ENCODE results near the gene CCNF.
"Not testable (repeated sequence)": the region's sequence is repeated elsewhere in the genome, so short reads cannot be mapped to it uniquely, and the experiment has no call there.

CCNF gene

DNA sequence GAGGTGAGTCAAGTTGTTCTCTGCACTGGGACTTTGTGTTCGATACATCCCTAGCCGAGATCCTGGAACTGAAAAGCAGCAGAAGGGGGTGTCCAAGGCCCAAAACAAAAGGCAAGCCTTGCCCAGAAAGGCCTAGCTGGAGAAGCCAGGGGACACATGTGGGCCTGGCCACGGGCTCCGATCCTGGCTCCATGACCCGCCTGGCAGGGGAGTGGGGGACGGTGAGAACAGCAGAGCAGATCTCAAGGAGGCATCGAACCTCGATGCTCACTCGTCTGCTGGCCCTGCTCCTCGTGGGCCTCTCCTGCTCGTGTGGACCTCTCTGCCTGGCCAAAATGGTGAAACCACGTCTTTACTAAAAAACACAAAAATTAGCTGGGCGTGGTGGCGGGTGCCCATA, 8.9 kb downstream of the CCNF start:
- TF ChIP-seq SPI1 (IDR thresholded peaks at IDR 0.05; ENCODE audit: borderline replicate concordance, low read depth): no peak
- TF ChIP-seq POLR2AphosphoS5 (IDR thresholded peaks at IDR 0.05; ENCODE audit: low read depth): no peak
- TF ChIP-seq, protein P1, sequence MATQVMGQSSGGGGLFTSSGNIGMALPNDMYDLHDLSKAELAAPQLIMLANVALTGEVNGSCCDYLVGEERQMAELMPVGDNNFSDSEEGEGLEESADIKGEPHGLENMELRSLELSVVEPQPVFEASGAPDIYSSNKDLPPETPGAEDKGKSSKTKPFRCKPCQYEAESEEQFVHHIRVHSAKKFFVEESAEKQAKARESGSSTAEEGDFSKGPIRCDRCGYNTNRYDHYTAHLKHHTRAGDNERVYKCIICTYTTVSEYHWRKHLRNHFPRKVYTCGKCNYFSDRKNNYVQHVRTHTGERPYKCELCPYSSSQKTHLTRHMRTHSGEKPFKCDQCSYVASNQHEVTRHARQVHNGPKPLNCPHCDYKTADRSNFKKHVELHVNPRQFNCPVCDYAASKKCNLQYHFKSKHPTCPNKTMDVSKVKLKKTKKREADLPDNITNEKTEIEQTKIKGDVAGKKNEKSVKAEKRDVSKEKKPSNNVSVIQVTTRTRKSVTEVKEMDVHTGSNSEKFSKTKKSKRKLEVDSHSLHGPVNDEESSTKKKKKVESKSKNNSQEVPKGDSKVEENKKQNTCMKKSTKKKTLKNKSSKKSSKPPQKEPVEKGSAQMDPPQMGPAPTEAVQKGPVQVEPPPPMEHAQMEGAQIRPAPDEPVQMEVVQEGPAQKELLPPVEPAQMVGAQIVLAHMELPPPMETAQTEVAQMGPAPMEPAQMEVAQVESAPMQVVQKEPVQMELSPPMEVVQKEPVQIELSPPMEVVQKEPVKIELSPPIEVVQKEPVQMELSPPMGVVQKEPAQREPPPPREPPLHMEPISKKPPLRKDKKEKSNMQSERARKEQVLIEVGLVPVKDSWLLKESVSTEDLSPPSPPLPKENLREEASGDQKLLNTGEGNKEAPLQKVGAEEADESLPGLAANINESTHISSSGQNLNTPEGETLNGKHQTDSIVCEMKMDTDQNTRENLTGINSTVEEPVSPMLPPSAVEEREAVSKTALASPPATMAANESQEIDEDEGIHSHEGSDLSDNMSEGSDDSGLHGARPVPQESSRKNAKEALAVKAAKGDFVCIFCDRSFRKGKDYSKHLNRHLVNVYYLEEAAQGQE (IDR thresholded peaks at IDR 0.05; ENCODE audit: insufficient replicate concordance, low read depth): no peak
- TF ChIP-seq, protein P2, sequence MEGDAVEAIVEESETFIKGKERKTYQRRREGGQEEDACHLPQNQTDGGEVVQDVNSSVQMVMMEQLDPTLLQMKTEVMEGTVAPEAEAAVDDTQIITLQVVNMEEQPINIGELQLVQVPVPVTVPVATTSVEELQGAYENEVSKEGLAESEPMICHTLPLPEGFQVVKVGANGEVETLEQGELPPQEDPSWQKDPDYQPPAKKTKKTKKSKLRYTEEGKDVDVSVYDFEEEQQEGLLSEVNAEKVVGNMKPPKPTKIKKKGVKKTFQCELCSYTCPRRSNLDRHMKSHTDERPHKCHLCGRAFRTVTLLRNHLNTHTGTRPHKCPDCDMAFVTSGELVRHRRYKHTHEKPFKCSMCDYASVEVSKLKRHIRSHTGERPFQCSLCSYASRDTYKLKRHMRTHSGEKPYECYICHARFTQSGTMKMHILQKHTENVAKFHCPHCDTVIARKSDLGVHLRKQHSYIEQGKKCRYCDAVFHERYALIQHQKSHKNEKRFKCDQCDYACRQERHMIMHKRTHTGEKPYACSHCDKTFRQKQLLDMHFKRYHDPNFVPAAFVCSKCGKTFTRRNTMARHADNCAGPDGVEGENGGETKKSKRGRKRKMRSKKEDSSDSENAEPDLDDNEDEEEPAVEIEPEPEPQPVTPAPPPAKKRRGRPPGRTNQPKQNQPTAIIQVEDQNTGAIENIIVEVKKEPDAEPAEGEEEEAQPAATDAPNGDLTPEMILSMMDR (IDR thresholded peaks at IDR 0.05; ENCODE audit: insufficient read depth, low read length): no peak
- Histone ChIP-seq H3K27ac (replicated peaks) (no peak overlapping the region), H3K4me3 (replicated peaks; ENCODE audit: insufficient read depth, low read length) (no peak overlapping the region), H3K27me3 (ENCODE audit: insufficient read depth, poor library complexity, severe bottlenecking) (no peaks in the 10 kb centered on the region)
- no peak for DNase-seq (ENCODE audit: low read depth in 1 of 2, low spot score in 1 of 2)

DNA sequence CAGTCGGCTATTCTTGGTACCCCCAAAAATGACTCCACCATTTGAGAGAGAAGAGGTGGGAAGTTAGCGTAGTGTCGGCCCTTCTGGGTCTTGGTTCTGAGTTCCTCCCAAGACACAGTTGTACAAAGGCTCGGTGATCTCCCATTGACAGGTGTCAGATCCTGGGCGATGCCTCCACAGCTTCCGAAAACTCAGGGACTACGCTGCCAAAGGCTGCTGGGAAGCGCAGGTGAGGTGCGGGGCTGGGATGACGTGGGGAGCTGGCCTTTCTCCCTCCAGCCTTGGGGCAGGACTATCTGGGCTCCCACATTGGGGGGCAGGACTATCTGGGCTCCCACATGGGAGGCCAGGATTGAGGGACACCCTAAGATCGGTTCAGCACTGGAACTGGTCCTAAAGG, 10.4 kb downstream of the CCNF start:
- Histone ChIP-seq H3K4me3 (replicated peaks; ENCODE audit: insufficient read depth, low read length) (no peak overlapping the region), H3K27me3 (ENCODE audit: insufficient read depth, poor library complexity, severe bottlenecking) (no peaks in the 10 kb centered on the region), H3K27ac (replicated peaks) (no peak overlapping the region)
- TF ChIP-seq GABPA (IDR thresholded peaks at IDR 0.05; ENCODE audit: low read depth): no peak
- no peak for DNase-seq (ENCODE audit: low read depth in 1 of 2, low spot score in 1 of 2)

- not testable (repeated sequence) for DNase-seq (ENCODE audit: low read depth in 1 of 2, low spot score in 1 of 2); H3K4me3 ChIP-seq (replicated peaks; ENCODE audit: insufficient read depth, low read length); H3K27me3 ChIP-seq (ENCODE audit: insufficient read depth, poor library complexity, severe bottlenecking); H3K27ac ChIP-seq (replicated peaks)
Observed at GRCh38 chr16:2441143-2441804, 12.0 kb downstream of the CCNF start.

DNA sequence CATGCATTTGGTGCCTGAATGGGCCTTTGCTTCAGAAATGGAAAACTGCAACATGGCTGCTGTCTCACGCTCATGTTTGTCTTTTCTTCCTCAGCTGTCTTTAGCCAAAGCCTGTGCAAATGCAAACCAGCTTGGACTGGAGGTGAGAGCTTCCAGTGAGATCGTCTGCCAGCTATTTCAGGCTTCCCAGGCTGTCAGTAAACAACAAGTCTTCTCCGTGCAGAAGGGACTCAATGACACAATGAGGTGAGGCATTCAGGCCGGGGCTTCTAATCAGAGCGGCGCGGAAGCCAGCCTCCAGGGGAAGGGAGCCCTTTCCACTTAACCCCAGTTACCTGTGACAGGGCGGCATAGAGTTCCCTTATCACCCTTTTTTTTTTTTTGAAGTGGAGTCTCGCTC, 14.3 kb downstream of the CCNF start:
- H3K4me3 ChIP-seq (replicated peaks; ENCODE audit: insufficient read depth, low read length): no peak overlapping the region
- TF ChIP-seq SPI1 (IDR thresholded peaks at IDR 0.05; ENCODE audit: borderline replicate concordance, low read depth) (no peak), GABPA (IDR thresholded peaks at IDR 0.05; ENCODE audit: low read depth) (no peak), POLR2AphosphoS5 (IDR thresholded peaks at IDR 0.05; ENCODE audit: low read depth) (no peak)
- TF ChIP-seq, protein P1 (IDR thresholded peaks at IDR 0.05; ENCODE audit: insufficient replicate concordance, low read depth): no peak
- TF ChIP-seq, protein P2 (IDR thresholded peaks at IDR 0.05; ENCODE audit: insufficient read depth, low read length): no peak
- no peaks in the 10 kb centered on the region for H3K27me3 ChIP-seq (ENCODE audit: insufficient read depth, poor library complexity, severe bottlenecking)
- no peak for DNase-seq (ENCODE audit: low read depth in 1 of 2, low spot score in 1 of 2)
- H3K27ac ChIP-seq (replicated peaks): no peak overlapping the region

GRCh38 chr16:2447920-2448583, 18.8 kb downstream of the CCNF start:
- TF ChIP-seq GABPA (IDR thresholded peaks at IDR 0.05; ENCODE audit: low read depth) (no peak), SPI1 (IDR thresholded peaks at IDR 0.05; ENCODE audit: borderline replicate concordance, low read depth) (no peak), POLR2AphosphoS5 (IDR thresholded peaks at IDR 0.05; ENCODE audit: low read depth) (no peak)
- TF ChIP-seq, protein P1 (IDR thresholded peaks at IDR 0.05; ENCODE audit: insufficient replicate concordance, low read depth): no peak
- TF ChIP-seq, protein P2 (IDR thresholded peaks at IDR 0.05; ENCODE audit: insufficient read depth, low read length): no peak
- Histone ChIP-seq H3K27ac (replicated peaks) (no peak overlapping the region), H3K4me3 (replicated peaks; ENCODE audit: insufficient read depth, low read length) (no peak overlapping the region)

More at GRCh38 chr16:2447920-2448583, 18.8 kb downstream of the CCNF start:
- no peak for DNase-seq (ENCODE audit: low read depth in 1 of 2, low spot score in 1 of 2)
- no peaks in the 10 kb centered on the region for H3K27me3 ChIP-seq (ENCODE audit: insufficient read depth, poor library complexity, severe bottlenecking)
